Vagina (tissue), 2 donors: ENCODE results near the gene PON2. TPM values are rescaled to one million over a fixed set of nuclear protein-coding genes. Genes with fewer than 3 reads are reported as not detected.

ENCODE experiments used
- DNase-seq, 2 donors: peaks; one replicate each; pipeline ENCODE4 v3.0.0-alpha.2; 2017; ENCODE audit errors: extremely low spot score in 2 of 2
- H3K27ac ChIP-seq: fragments of 200-600 bp; sonication (generic); one replicate; pipeline ENCODE4 v1.5.1; 2019
- H3K27me3 ChIP-seq: fragments of 200-600 bp; sonication (generic); one replicate; pipeline ENCODE4 v1.5.1; 2019
- H3K36me3 ChIP-seq, 2 donors: fragments of 200-600 bp; sonication (generic); one replicate each; pipeline ENCODE4 v1.5.1; 2017 to 2019
- H3K4me1 ChIP-seq: fragments of 200-600 bp; sonication (generic); one replicate; pipeline ENCODE4 v1.5.1; 2019
- H3K4me3 ChIP-seq, 2 donors: fragments of 200-600 bp; sonication (generic); 1 replicate in 1 of 2; 2 replicates in 1 of 2; pipeline ENCODE4 v1.5.1; 2016 to 2019
- H3K9me3 ChIP-seq: fragments of 200-600 bp; sonication (generic); one replicate; pipeline ENCODE4 v1.5.1; 2019
- CTCF ChIP-seq, 3 experiments: fragments of 450-650 bp in 2 of 3; fragments of 200-600 bp in 1 of 3; sonication (generic) in 1 of 3; IDR thresholded peaks; one replicate each; pipeline ENCODE4 v1.5.1; 2017 to 2019; ENCODE audit warnings: antibody characterized with exemption in 3 of 3, mild to moderate bottlenecking in 2 of 3, moderate library complexity in 2 of 3
- POLR2A ChIP-seq, 2 donors: fragments of 450-650 bp; IDR thresholded peaks; one replicate each; pipeline ENCODE4 v1.6.1; 2017; ENCODE audit warnings: antibody characterized with exemption in 2 of 2, mild to moderate bottlenecking in 2 of 2, moderate library complexity in 2 of 2
- POLR2AphosphoS5 ChIP-seq, 2 donors: sonication (generic); formaldehyde crosslinking; IDR thresholded peaks; one replicate each; pipeline ENCODE4 v1.9.0; 2017; ENCODE audit warnings: antibody characterized with exemption in 2 of 2, mild to moderate bottlenecking in 2 of 2, low read depth in 1 of 2; ENCODE audit not compliant: insufficient read depth in 1 of 2
- intact Hi-C: fragments of 100-400 bp; cut with DNase I; formaldehyde crosslinking; loops from one replicate; pipeline ENCODE4 v1.15.1; 2023
- total RNA-seq: library from RNA; depleted of rRNA; stranded (reverse); fragments of >200 nt; gene quantifications from one replicate; pipeline ENCODE4 v1.2.3, GENCODE V29; 2016

The PON2 gene
- total RNA-seq, 1 donor from 2014 or later = 77.3 TPM

GRCh38 chr7:95365151-95365550 lies 69.7 kb downstream of the PON2 start:
- DNase-seq = no peak
- Histone ChIP-seq H3K4me3 (no peak overlapping the region), H3K27ac (no peak overlapping the region), H3K36me3 (no peaks in the 10 kb centered on the region), H3K9me3 (no peaks in the 10 kb centered on the region), H3K27me3 (no peaks in the 10 kb centered on the region), H3K4me1 (no peaks in the 10 kb centered on the region)
- no peak for TF ChIP-seq CTCF (IDR thresholded peaks at IDR 0.05)
- no peak for TF ChIP-seq POLR2A (IDR thresholded peaks at IDR 0.05)
- no peak for TF ChIP-seq POLR2AphosphoS5 (IDR thresholded peaks at IDR 0.05; ENCODE audit: insufficient read depth in 1 of 2, low read depth in 1 of 2)
- intact Hi-C loops = no loop called here

GRCh38 chr7:95357623-95358022 lies 77.2 kb downstream of the PON2 start:
- Histone ChIP-seq H3K36me3 (no peaks in the 10 kb centered on the region), H3K9me3 (no peaks in the 10 kb centered on the region), H3K27ac (no peak overlapping the region), H3K4me1 (no peaks in the 10 kb centered on the region), H3K4me3 (no peak overlapping the region), H3K27me3 (no peaks in the 10 kb centered on the region)
- intact Hi-C loops = no loop called here
- no peak for TF ChIP-seq POLR2A (IDR thresholded peaks at IDR 0.05)
- no peak for TF ChIP-seq CTCF (IDR thresholded peaks at IDR 0.05)
- no peak for TF ChIP-seq POLR2AphosphoS5 (IDR thresholded peaks at IDR 0.05; ENCODE audit: insufficient read depth in 1 of 2, low read depth in 1 of 2)
- no peak for DNase-seq

Other genes with a start within 250 kb of the PON2 start
- gene PON1, start 110.5 kb downstream of the PON2 start, total RNA-seq = not detected
- 3.9 TPM for gene PON3, start 38.7 kb downstream of the PON2 start, total RNA-seq
- gene ASB4, start 50.9 kb upstream of the PON2 start, total RNA-seq = 0.25 TPM
- gene PDK4, start 161.5 kb upstream of the PON2 start, total RNA-seq = 399 TPM